ENCODE data around the gene SLC2A4RG.
"Not testable (repeated sequence)": the region's sequence is repeated elsewhere in the genome, so short reads cannot be mapped to it uniquely, and the experiment has no call there.

The SLC2A4RG gene

GRCh38 chr20:63714858-63715257 lies 24.7 kb upstream of the SLC2A4RG start:
- DNase-seq: no peak

DNA sequence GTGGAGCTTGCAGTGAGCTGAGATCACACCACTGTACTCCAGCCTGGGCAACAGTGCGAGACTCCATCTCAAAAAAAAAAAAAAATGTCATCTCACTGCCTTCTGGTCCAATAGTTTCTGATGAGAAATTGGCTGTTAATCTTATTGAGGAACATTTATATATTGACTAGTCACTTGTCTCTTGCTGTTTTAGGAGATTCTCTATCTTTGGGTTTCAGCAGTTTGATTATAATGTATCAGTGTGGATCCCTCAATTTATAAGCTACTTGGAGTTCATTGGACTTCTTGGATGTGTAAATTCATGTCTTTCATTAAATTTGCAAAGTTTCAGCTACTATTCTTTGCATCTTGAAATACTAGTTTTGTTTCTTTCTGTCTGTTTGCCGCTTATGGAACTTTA lies 20.6 kb upstream of the SLC2A4RG start:
- DNase-seq: no peak

DNA sequence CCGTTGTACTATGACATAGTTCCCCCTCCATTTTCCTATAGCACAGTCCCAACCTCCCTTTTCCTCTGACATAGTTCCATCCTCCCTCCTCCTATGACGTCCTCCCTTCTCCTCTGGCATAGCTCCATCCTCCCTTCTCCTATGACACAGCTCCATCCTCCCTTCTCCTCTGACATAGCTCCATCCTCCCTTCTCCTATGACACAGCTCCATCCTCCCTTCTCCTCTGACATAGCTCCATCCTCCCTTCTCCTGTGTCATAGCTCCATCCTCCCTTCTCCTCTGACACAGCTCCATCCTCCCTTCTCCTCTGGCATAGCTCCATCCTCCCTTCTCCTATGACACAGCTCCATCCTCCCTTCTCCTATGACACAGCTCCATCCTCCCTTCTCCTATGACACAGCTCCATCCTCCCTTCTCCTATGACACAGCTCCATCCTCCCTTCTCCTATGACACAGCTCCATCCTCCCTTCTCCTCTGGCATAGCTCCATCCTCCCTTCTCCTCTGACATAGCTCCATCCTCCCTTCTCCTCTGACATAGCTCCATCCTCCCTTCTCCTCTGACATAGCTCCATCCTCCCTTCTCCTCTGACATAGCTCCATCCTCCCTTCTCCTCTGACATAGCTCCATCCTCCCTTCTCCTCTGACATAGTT lies 16.5 kb upstream of the SLC2A4RG start:
- DNase-seq: not testable (repeated sequence)

- not testable (repeated sequence) for DNase-seq
These were observed 9.3 kb upstream of the SLC2A4RG start for GRCh38 chr20:63730189-63730733.

- no peak for DNase-seq
These were observed 8.2 kb upstream of the SLC2A4RG start for GRCh38 chr20:63731410-63731809.

GRCh38 chr20:63732118-63733095 lies 7.2 kb upstream of the SLC2A4RG start:
- DNase-seq: no peak

DNA sequence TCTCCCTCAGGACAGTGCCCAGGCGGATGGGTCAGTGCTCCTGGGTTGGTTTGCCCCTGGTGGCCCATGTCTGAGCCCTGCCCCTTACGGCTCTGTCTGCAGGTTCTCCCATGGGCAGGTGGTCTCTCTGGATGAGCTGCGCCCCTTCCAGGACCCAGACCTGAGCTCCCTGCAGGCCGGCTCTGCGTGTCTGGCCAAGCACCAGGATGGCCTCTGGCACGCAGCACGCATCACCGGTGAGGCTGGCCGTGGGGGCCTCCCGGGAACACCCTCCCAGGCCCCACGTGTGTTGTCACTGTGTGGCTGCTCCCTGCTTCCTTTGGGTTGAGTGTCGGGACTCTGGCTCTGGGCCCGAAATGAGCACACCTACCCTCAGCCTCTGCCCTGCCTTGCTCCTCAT lies 6.5 kb upstream of the SLC2A4RG start:
- no peak for DNase-seq

DNA sequence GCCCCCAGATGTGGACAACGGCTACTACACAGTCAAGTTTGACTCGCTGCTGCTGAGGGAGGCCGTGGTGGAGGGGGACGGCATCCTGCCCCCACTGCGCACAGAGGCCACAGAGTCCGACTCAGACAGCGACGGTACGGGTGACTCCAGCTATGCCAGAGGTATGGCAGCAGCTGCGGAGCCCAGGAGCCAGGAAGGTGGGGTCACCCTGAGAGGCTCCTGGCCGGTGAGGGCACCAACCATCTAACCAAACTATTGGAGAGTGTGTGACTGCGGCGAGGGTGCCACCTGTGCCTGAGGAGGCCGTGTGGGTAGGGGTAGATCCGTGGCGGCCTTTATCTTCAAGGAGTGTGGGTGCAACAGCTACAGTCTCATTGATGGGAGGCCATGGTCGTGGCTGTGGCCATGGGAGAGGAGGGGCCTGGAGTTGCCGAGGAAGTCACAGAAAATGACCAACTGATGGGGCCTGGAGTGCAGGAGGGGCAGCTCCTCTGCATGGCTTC lies 5.9 kb upstream of the SLC2A4RG start:
- no peak for DNase-seq

DNA sequence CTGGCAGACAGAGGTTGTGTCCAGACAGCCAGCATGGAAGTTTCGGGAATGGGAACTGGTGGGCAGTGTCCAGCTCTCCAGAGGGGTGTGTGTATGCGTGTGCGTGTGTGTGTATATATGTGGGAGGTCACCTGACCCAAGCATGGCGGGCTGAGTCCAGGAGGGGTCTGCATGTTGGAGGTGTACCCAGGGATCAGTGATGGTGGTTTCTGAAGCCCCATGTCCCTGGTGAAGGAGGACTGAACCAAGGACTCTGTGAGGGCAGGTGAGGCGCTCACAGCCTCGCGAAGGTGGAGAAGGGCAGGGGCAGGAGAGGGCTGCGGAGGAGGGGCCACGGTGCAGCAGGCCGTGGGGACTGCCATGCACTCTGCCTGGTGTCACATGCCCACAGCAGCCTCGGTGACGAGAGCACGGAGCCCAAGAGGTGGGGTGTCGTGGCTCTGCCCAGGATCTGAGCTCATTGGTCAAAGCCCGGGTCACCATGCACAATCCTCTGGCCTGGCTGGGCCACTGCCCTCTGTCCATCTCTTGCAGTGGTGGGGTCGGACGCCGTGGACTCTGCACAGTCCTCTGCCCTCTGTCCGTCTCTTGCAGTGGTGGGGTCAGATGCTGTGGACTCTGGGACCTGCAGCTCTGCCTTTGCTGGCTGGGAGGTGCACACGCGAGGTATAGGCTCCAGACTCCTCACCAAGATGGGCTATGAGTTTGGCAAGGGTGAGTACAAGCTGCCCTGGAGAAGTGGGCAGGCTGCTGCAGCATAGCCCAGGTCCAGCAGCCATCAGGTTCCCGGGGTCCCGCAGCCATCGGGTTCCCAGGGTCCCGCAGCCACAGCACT lies 5.2 kb upstream of the SLC2A4RG start:
- DNase-seq: no peak

- no peak for DNase-seq
These were observed 4.4 kb upstream of the SLC2A4RG start for GRCh38 chr20:63734946-63735858.

- DNase-seq: no peak
These were observed 3.5 kb upstream of the SLC2A4RG start, which contains the start of gene LIME1 for GRCh38 chr20:63735859-63736718. LIME1 (plus strand) TSS chr20:63736664; CDS start chr20:63737550, 886 bp downstream.

GRCh38 chr20:63736893-63737694 lies 2.5 kb upstream of the SLC2A4RG start:
- DNase-seq: no peak

DNA sequence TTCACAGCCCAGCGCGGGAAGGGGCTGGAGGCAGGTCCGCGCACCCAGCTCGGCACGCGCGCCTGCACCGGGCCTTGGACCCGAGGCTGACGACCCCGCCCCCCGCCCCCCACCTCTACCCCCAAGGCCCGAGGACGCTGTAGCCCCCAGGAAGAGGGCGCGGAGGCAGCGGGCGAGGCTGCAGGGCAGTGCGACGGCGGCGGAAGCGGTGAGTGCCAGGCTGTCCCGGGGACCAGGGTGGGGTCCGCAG lies 2.0 kb upstream of the SLC2A4RG start:
- no peak for DNase-seq

GRCh38 chr20:63737945-63738686 lies 1.5 kb upstream of the SLC2A4RG start:
- DNase-seq: no peak

DNA sequence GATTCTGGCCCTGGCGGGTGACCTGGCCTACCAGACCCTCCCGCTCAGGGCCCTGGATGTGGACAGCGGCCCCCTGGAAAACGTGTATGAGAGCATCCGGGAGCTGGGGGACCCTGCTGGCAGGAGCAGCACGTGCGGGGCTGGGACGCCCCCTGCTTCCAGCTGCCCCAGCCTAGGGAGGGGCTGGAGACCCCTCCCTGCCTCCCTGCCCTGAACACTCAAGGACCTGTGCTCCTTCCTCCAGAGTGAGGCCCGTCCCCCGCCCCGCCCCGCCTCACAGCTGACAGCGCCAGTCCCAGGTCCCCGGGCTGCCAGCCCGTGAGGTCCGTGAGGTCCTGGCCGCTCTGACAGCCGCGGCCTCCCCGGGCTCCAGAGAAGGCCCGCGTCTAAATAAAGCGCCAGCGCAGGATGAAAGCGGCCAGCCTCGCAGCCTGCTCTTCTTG lies 868 bp upstream of the SLC2A4RG start:
- no peak for DNase-seq

DNA sequence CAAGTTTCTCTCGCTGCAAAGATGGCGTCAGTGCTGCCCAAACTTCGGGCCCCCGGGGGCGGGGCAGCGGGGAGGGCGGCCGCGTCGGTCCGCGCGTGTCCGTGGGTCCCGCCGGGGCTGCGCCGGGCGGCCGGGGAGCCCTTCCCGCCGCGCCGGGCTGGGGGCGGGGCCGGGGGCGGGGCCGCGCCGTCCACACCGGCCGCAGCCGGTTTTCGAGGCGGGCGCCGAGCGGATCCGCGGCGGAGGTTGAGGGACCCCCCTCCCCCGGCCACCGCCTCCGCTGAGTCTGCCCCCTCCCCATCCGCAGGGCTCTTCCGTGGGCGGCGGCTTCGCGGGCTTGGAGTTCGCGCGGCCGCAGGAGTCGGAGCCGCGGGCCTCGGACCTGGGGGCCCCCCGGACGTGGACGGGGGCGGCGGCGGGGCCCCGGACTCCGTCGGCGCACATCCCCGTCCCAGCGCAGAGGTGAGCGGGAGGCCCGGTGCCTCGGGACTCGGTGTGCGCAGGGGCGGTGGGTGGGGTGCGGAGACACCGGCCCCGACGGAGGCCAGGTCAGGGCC lies 572 bp downstream of the SLC2A4RG start:
- no peak for DNase-seq

DNA sequence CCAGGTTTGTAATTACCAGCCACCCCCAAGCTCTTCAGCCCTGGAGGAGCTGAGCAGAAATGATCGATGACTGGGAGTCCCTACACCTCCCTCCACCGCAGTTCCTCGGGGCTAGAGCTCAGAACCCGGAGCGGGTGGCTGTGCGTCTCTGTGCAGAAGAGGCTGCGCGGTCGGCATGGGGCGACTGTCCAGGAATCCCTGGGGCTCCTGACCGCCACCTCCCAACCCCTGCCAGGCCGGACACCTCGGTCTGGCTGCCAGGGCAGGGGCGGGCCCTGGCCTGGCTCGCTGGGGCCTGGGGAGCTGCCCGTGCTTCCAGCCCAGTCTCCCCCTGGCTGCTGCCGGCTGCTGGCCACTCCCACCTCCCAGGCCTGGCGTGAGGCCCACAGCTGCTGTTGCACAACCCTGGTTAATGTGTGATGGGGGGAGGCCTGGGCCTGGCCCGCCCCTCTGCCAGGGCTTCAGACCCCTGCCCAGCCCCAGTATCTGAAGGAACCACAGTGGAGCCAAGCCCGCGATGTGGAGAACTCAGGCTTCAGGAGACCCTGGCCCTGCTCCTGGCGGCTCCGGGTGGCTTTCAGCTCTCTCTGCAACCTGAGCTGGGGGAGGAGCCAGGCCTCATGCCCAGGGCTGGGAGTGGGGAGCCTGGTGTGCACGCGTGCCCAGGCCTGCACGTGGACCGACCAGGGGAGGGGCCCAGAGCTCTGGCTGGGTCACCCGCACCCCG lies 1.2 kb downstream of the SLC2A4RG start:
- DNase-seq: peak; percentile 77

DNA sequence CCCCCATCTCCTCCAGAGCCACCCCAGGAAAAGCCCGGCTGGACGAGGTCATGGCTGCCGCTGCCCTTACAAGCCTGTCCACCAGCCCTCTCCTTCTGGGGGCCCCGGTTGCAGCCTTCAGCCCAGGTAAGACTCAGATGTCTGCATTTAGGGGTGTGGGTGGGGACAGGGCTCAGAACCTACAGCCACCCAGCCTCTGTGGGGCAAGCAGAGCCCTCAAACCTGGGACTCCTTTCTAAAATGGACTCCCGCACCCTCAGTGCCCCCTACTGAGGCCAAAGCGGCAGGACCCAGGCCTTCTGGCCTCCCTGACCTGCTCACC lies 1.7 kb downstream of the SLC2A4RG start:
- no peak for DNase-seq

All from DMS79 (cell line).